Stomach (tissue), 4 donors: ENCODE data around the gene ZNF354C.

Experiments used
- EP300 ChIP-seq: sonication (generic); formaldehyde crosslinking; IDR thresholded peaks from one replicate; pipeline ENCODE4 v1.6.1; 2017; ENCODE audit warnings: antibody characterized with exemption
- POLR2A ChIP-seq, 4 donors: fragments of 450-650 bp; IDR thresholded peaks; one replicate each; pipeline ENCODE4 v1.6.1; 2016; ENCODE audit warnings: antibody characterized with exemption in 4 of 4, control low read depth in 2 of 4, mild to moderate bottlenecking in 1 of 4, moderate library complexity in 1 of 4
- POLR2AphosphoS5 ChIP-seq, 3 donors: sonication (generic); formaldehyde crosslinking; IDR thresholded peaks; one replicate each; pipeline ENCODE4 v1.6.1; 2016; ENCODE audit warnings: antibody characterized with exemption in 3 of 3
- TF ChIP-seq, protein P1 (sequence below), 7 experiments: fragments of 450-650 bp in 4 of 7; fragments of 200-600 bp in 3 of 7; sonication (generic) in 3 of 7; IDR thresholded peaks; one replicate each; pipeline ENCODE4 v1.5.1; 2016 to 2019; ENCODE audit warnings: antibody characterized with exemption in 7 of 7, control low read depth in 2 of 7, mild to moderate bottlenecking in 1 of 7

- TF ChIP-seq, protein P1, sequence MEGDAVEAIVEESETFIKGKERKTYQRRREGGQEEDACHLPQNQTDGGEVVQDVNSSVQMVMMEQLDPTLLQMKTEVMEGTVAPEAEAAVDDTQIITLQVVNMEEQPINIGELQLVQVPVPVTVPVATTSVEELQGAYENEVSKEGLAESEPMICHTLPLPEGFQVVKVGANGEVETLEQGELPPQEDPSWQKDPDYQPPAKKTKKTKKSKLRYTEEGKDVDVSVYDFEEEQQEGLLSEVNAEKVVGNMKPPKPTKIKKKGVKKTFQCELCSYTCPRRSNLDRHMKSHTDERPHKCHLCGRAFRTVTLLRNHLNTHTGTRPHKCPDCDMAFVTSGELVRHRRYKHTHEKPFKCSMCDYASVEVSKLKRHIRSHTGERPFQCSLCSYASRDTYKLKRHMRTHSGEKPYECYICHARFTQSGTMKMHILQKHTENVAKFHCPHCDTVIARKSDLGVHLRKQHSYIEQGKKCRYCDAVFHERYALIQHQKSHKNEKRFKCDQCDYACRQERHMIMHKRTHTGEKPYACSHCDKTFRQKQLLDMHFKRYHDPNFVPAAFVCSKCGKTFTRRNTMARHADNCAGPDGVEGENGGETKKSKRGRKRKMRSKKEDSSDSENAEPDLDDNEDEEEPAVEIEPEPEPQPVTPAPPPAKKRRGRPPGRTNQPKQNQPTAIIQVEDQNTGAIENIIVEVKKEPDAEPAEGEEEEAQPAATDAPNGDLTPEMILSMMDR (IDR thresholded peaks at IDR 0.05), result no peak
- TF ChIP-seq EP300 (no peak), POLR2AphosphoS5 (IDR thresholded peaks at IDR 0.05) (no peak), POLR2A (IDR thresholded peaks at IDR 0.05) (no peak)
Measured at GRCh38 chr5:179061025-179061424, 852 bp downstream of the ZNF354C start.
